IPS-NIHi7 (cell line): Measurements from ENCODE around the gene PARD3.
"Not testable (repeated sequence)": the region's sequence is repeated elsewhere in the genome, so short reads cannot be mapped to it uniquely, and the experiment has no call there.

Experiments used
- DNase-seq: peaks from one replicate; pipeline ENCODE4 v3.0.0; 2012; ENCODE audit warnings: mixed read lengths; ENCODE audit errors: extremely low spot score

PARD3 gene

GRCh38 chr10:34716234-34716633, 98.9 kb downstream of the PARD3 start:
- DNase-seq = no peak

GRCh38 chr10:34715511-34716187, 99.4 kb downstream of the PARD3 start:
- no peak for DNase-seq

GRCh38 chr10:34713875-34714274, 101.2 kb downstream of the PARD3 start:
- DNase-seq = no peak

GRCh38 chr10:34711500-34711899, 103.6 kb downstream of the PARD3 start:
- no peak for DNase-seq

- DNase-seq = no peak
Measured at GRCh38 chr10:34710391-34710751, 104.7 kb downstream of the PARD3 start.

GRCh38 chr10:34709637-34710390, 105.3 kb downstream of the PARD3 start:
- no peak for DNase-seq

- DNase-seq = no peak
Measured at GRCh38 chr10:34707656-34708055, 107.4 kb downstream of the PARD3 start.

GRCh38 chr10:34706992-34707391, 108.1 kb downstream of the PARD3 start:
- not testable (repeated sequence) for DNase-seq

GRCh38 chr10:34706147-34706546, 108.9 kb downstream of the PARD3 start:
- DNase-seq = no peak

- no peak for DNase-seq
Measured at GRCh38 chr10:34705563-34705962, 109.5 kb downstream of the PARD3 start.

- no peak for DNase-seq
Measured at GRCh38 chr10:34704526-34705184, 110.4 kb downstream of the PARD3 start.

- DNase-seq = no peak
Measured at GRCh38 chr10:34702982-34703381, 112.1 kb downstream of the PARD3 start.

- DNase-seq = no peak
Measured at GRCh38 chr10:34702093-34702937, 112.8 kb downstream of the PARD3 start.

- no peak for DNase-seq
Measured at GRCh38 chr10:34701194-34701593, 113.9 kb downstream of the PARD3 start.

GRCh38 chr10:34700752-34701151, 114.3 kb downstream of the PARD3 start:
- DNase-seq = not testable (repeated sequence)

- no peak for DNase-seq
Measured at GRCh38 chr10:34699904-34700517, 115.1 kb downstream of the PARD3 start.

- no peak for DNase-seq
Measured at GRCh38 chr10:34698979-34699378, 116.1 kb downstream of the PARD3 start.

GRCh38 chr10:34698248-34698831, 116.8 kb downstream of the PARD3 start:
- DNase-seq = no peak

GRCh38 chr10:34697351-34698247, 117.5 kb downstream of the PARD3 start:
- DNase-seq = no peak

- DNase-seq = no peak
Measured at GRCh38 chr10:34696423-34696822, 118.7 kb downstream of the PARD3 start.
